NCI-H2029 treated with DMSO at 0.1 percent for 48 hours (cell line): Measurements from ENCODE around the gene AKAP1.

Experiments used
- DNase-seq: peaks from one replicate; lab custom pipeline; 2025; lab: John Stamatoyannopoulos, UW

AKAP1 gene

GRCh38 chr17:57084802-57085447 lies at the start of gene AKAP1:
TSS of gene AKAP1 (plus strand) at chr17:57085246. CDS start at chr17:57105465, 20,219 bp downstream.
- peak; percentile 54 for DNase-seq

- peak; percentile 84 for DNase-seq
These were observed 49.0 kb upstream of the AKAP1 start for GRCh38 chr17:57035971-57036481.

GRCh38 chr17:57037411-57037810 lies 47.6 kb upstream of the AKAP1 start:
- no peak for DNase-seq

- no peak for DNase-seq
These were observed 46.6 kb upstream of the AKAP1 start for GRCh38 chr17:57038486-57038885.

- no peak for DNase-seq
These were observed 44.5 kb upstream of the AKAP1 start for GRCh38 chr17:57040571-57040970.

- no peak for DNase-seq
These were observed 41.8 kb upstream of the AKAP1 start for GRCh38 chr17:57043276-57043675.

- no peak for DNase-seq
These were observed 39.8 kb upstream of the AKAP1 start for GRCh38 chr17:57044976-57045867.

GRCh38 chr17:57045868-57046704 lies 39.0 kb upstream of the AKAP1 start:
- no peak for DNase-seq

GRCh38 chr17:57046749-57047148 lies 38.3 kb upstream of the AKAP1 start:
- no peak for DNase-seq

GRCh38 chr17:57048096-57048495 lies 37.0 kb upstream of the AKAP1 start:
- DNase-seq: no peak

- no peak for DNase-seq
These were observed 34.7 kb upstream of the AKAP1 start for GRCh38 chr17:57050306-57050705.

GRCh38 chr17:57051886-57052361 lies 33.1 kb upstream of the AKAP1 start:
- peak; percentile 88 for DNase-seq

GRCh38 chr17:57062865-57063264 lies 22.2 kb upstream of the AKAP1 start:
- DNase-seq: no peak

GRCh38 chr17:57067162-57067561 lies 17.9 kb upstream of the AKAP1 start:
- no peak for DNase-seq

- DNase-seq: no peak
These were observed 17.3 kb upstream of the AKAP1 start for GRCh38 chr17:57067781-57068180.

- no peak for DNase-seq
These were observed 16.8 kb upstream of the AKAP1 start for GRCh38 chr17:57068222-57068658.

GRCh38 chr17:57068707-57069106 lies 16.3 kb upstream of the AKAP1 start:
- DNase-seq: no peak

- no peak for DNase-seq
These were observed 12.8 kb upstream of the AKAP1 start for GRCh38 chr17:57071991-57072944.

- DNase-seq: no peak
These were observed 11.4 kb upstream of the AKAP1 start for GRCh38 chr17:57073626-57074025.

GRCh38 chr17:57075193-57075592 lies 9.9 kb upstream of the AKAP1 start:
- DNase-seq: no peak

- no peak for DNase-seq
These were observed 9.3 kb upstream of the AKAP1 start for GRCh38 chr17:57075785-57076184.
